Nephron progenitor cell (in vitro differentiated cells): ENCODE measurements around the gene SLC27A3.

Source experiments
- DNase-seq: peaks from one replicate; pipeline ENCODE4 v3.0.0; 2021
- H3K27ac Mint-ChIP-seq: 2 replicates; pipeline ENCODE4 v1.8.0; 2021; ENCODE audit warnings: mild to moderate bottlenecking, moderate library complexity, mixed read lengths
- H3K27me3 Mint-ChIP-seq: 2 replicates; pipeline ENCODE4 v1.8.0; 2021; ENCODE audit warnings: mild to moderate bottlenecking, low read depth, mixed read lengths; ENCODE audit not compliant: poor library complexity
- H3K36me3 Mint-ChIP-seq: 2 replicates; pipeline ENCODE4 v1.8.0; 2021; ENCODE audit warnings: low read depth, mixed read lengths
- H3K4me1 Mint-ChIP-seq: 2 replicates; pipeline ENCODE4 v1.8.0; 2021; ENCODE audit warnings: mixed read lengths
- H3K4me3 Mint-ChIP-seq: 2 replicates; pipeline ENCODE4 v1.8.0; 2021; ENCODE audit warnings: mild to moderate bottlenecking, moderate library complexity, mixed read lengths
- H3K9me3 Mint-ChIP-seq: 2 replicates; pipeline ENCODE4 v1.8.0; 2021; ENCODE audit warnings: mild to moderate bottlenecking, moderate library complexity, mixed read lengths
- TF ChIP-seq, protein P1 (sequence below): fragments of 200-600 bp; sonication (generic); IDR thresholded peaks from 2 replicates; pipeline ENCODE4 v1.5.0; 2021; ENCODE audit warnings: antibody characterized with exemption

Gene SLC27A3

DNA sequence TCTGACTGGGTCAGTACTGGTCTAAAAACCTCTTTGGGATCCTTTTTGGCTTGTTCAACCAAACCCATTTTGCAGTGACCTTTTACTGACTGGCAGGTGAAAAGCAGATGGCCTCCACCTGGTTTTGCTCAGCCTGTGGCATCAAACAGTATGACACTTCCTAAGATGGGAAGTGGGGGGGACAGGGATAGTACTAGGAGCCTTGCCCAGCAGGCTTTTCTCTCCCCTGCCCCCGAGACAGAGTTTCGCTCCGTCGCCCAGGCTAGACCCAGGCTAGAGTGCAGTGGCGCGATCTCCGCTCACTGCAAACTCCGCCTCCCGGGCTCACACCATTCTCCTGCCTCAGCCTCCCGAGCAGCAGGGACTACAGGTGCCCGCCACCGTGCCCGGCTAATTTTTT lies 29.0 kb upstream of the SLC27A3 start:
- Mint-ChIP-seq H3K36me3 (peaks cover 72% of the 10 kb centered on the region), H3K9me3 (no peaks in the 10 kb centered on the region), H3K27me3 (no peaks in the 10 kb centered on the region), H3K4me1 (peaks cover 21% of the 10 kb centered on the region), H3K4me3 (no peak overlapping the region), H3K27ac (no peak overlapping the region)
- no peak for DNase-seq
- TF ChIP-seq, protein P1, sequence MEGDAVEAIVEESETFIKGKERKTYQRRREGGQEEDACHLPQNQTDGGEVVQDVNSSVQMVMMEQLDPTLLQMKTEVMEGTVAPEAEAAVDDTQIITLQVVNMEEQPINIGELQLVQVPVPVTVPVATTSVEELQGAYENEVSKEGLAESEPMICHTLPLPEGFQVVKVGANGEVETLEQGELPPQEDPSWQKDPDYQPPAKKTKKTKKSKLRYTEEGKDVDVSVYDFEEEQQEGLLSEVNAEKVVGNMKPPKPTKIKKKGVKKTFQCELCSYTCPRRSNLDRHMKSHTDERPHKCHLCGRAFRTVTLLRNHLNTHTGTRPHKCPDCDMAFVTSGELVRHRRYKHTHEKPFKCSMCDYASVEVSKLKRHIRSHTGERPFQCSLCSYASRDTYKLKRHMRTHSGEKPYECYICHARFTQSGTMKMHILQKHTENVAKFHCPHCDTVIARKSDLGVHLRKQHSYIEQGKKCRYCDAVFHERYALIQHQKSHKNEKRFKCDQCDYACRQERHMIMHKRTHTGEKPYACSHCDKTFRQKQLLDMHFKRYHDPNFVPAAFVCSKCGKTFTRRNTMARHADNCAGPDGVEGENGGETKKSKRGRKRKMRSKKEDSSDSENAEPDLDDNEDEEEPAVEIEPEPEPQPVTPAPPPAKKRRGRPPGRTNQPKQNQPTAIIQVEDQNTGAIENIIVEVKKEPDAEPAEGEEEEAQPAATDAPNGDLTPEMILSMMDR: no peak

DNA sequence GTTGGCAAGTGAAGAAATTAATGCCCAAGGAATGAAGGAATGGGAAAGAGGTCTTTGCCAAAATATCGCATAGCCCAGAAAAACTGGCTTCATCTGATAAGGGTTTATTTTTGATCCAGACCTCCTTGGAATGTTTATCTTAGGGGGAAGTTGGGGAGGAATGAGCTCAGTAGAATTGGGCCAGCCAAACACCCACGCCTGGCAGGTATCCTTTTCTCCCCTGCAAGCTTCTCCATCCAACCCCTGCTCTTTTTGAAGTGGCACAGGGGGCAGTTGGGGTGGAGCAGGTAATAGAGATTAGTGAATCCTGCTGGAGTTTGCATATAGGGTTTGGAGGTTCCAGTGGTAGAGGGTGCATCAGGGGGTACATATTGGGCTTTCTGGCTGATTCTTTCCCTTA lies 26.3 kb upstream of the SLC27A3 start:
- Mint-ChIP-seq H3K4me1 (peaks cover 7% of the 10 kb centered on the region), H3K9me3 (no peaks in the 10 kb centered on the region), H3K27ac (no peak overlapping the region), H3K4me3 (no peak overlapping the region), H3K36me3 (peaks cover 68% of the 10 kb centered on the region), H3K27me3 (no peaks in the 10 kb centered on the region)
- TF ChIP-seq, protein P1: no peak
- DNase-seq: no peak

DNA sequence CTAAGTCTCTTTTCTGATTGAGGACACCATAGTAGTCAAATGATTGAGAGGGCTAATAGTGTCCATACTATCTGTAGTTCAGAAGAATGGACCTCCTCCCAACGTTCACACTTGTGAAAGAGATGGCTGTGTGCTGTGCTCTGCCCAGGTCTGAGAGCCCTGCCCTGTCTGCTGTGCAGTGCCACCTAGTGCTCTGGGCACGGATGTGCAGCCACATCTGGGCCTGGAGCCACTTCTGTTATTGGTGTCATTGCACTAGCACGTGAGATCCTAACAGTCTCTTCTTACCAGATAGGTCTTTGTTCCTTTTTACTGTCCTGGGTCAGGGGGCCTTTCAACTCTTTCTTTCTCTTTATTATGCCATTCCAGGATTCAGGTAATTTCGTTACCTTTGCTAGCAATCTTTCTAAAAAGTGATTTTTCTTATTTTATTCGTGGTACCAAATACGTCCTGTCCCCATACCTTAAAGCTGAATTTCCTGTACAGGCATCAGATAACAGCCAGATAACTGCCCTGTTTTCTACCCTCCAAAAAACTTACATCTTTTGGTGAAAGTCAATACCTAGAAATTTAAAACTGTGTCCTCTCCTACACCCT lies 25.7 kb upstream of the SLC27A3 start:
- H3K9me3 Mint-ChIP-seq: no peaks in the 10 kb centered on the region
- TF ChIP-seq, protein P1: peak; percentile 88
- H3K36me3 Mint-ChIP-seq: peaks cover 68% of the 10 kb centered on the region
- DNase-seq: peak; percentile 78
- H3K27me3 Mint-ChIP-seq: no peaks in the 10 kb centered on the region
- H3K4me1 Mint-ChIP-seq: peaks cover 7% of the 10 kb centered on the region
- H3K4me3 Mint-ChIP-seq: no peak overlapping the region
- no peak overlapping the region for H3K27ac Mint-ChIP-seq

DNA sequence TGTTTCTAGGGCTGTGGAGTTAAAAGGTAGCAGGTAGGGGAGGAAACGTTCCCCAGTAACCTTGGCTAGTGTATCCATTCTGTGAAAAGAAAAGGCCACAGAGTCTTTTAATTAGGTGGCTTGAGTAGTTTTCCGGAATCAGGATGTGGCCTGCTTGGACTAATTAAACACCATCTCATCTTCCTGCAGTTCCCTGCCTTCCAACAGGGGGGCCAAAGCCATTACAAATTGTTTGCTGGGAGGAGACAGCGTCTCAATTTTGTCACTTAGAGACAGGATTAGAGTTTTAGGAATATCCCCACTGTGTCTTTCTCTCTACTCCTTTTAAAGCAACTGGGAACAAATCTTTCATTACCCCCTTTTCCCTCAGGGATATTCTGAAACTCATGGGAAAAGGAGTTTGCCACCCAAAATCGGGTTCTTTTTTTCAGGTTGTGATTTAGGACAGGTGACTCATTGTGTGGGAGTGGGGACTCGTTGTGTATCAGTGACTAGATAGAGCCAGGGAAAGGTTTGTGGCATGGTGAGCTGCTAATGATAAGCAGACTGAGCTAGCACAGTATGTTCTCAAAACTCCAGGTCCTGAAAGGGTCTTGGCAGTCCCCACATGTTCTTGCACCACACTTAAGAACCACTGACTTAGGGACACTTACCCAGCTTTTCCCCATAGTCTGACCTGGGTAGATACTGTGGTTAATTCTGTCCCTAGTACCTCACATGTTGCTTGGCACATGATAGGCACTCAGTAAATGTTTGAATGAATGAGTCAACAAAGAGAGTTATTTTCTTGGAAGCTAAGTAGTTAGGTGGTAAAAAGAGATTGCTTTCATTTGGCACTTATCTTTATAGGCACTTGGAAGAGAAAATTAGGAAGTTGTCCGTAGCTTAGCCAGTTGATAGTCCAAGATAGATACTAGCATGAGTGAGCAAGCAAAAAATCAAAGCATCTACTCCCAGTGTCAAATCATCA lies 24.9 kb upstream of the SLC27A3 start:
- DNase-seq: no peak
- Mint-ChIP-seq H3K4me3 (no peak overlapping the region), H3K9me3 (no peaks in the 10 kb centered on the region), H3K27me3 (no peaks in the 10 kb centered on the region), H3K36me3 (peaks cover 73% of the 10 kb centered on the region), H3K27ac (no peak overlapping the region), H3K4me1 (peaks cover 7% of the 10 kb centered on the region)
- TF ChIP-seq, protein P1: no peak

DNA sequence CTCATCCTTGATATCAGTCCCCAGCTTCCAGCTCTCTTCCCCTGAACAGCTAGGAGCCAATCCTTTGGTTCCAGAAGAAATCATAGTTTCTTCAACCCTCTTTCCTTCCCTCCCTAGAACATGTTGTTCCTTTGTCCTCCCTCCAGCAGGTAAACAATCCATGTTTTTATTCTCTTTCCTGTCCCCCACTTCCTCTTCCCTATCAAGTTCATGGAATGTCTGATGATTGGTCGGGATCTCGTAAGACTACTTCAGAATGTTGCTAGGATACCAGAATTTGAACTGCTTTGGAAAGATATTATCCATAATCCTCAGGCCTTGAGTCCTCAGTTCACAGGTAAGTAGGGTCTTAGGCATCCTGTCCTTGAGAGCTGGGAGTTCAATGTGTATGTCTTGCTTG lies 23.1 kb upstream of the SLC27A3 start:
- H3K4me3 Mint-ChIP-seq: no peak overlapping the region
- peaks cover 70% of the 10 kb centered on the region for H3K36me3 Mint-ChIP-seq
- no peak for DNase-seq
- no peaks in the 10 kb centered on the region for H3K9me3 Mint-ChIP-seq
- TF ChIP-seq, protein P1: no peak
- H3K4me1 Mint-ChIP-seq: peaks cover 7% of the 10 kb centered on the region
- peak overlapping the region; percentile 43 for H3K27ac Mint-ChIP-seq
- H3K27me3 Mint-ChIP-seq: no peaks in the 10 kb centered on the region
